Trophoblast cell (in vitro differentiated cells and primary cell): Measurements from ENCODE around the gene GPN3.

Source experiments
- DNase-seq, 2 donors: peaks; one replicate each; pipeline ENCODE4 v3.0.0-alpha.2; 2016
- H2AFZ ChIP-seq: 2 replicates; pipeline ENCODE4 v1.6.1; 2013; ENCODE audit warnings: low read length, moderate library complexity, mild to moderate bottlenecking; ENCODE audit not compliant: insufficient read depth, poor library complexity
- H2AK5ac ChIP-seq: 2 replicates; pipeline ENCODE4 v1.6.1; 2013; ENCODE audit warnings: mild to moderate bottlenecking, low read length
- H2BK120ac ChIP-seq: 2 replicates; pipeline ENCODE4 v1.6.1; 2013; ENCODE audit warnings: low read length, mild to moderate bottlenecking, moderate library complexity; ENCODE audit not compliant: insufficient read depth, poor library complexity
- H2BK12ac ChIP-seq: 2 replicates; pipeline ENCODE4 v1.6.1; 2013; ENCODE audit warnings: mild to moderate bottlenecking, low read length, moderate library complexity
- H2BK5ac ChIP-seq: 2 replicates; pipeline ENCODE4 v1.6.1; 2013; ENCODE audit warnings: low read length, low read depth, moderate library complexity, mild to moderate bottlenecking; ENCODE audit not compliant: poor library complexity
- H3K14ac ChIP-seq: 2 replicates; pipeline ENCODE4 v1.6.1; 2013; ENCODE audit warnings: mild to moderate bottlenecking, low read length
- H3K18ac ChIP-seq: 2 replicates; pipeline ENCODE4 v1.6.1; 2013; ENCODE audit warnings: mild to moderate bottlenecking, low read length
- H3K23ac ChIP-seq: 2 replicates; pipeline ENCODE4 v1.6.1; 2013; ENCODE audit warnings: low read length
- H3K27ac ChIP-seq: 2 replicates; pipeline ENCODE4 v1.5.1; 2013; ENCODE audit warnings: low read depth, mild to moderate bottlenecking, inconsistent platforms, low read length, moderate library complexity
- H3K27me3 ChIP-seq: 2 replicates; pipeline ENCODE4 v1.6.1; 2013; ENCODE audit warnings: inconsistent platforms, mild to moderate bottlenecking, low read length, moderate library complexity; ENCODE audit not compliant: insufficient read depth
- H3K36me3 ChIP-seq, 2 experiments: 1 replicate in 1 of 2; 2 replicates in 1 of 2; pipeline ENCODE4 v1.6.1; 2013; ENCODE audit warnings: low read length in 2 of 2, mild to moderate bottlenecking in 2 of 2, moderate library complexity in 1 of 2; ENCODE audit not compliant: insufficient read depth in 2 of 2, control insufficient read depth in 1 of 2
- H3K4ac ChIP-seq: 2 replicates; pipeline ENCODE4 v1.6.1; 2013; ENCODE audit warnings: low read depth, mild to moderate bottlenecking, low read length, moderate library complexity
- H3K4me1 ChIP-seq, 2 experiments: 1 replicate in 1 of 2; 2 replicates in 1 of 2; pipeline ENCODE4 v1.6.1; 2013; ENCODE audit warnings: low read length in 2 of 2, mild to moderate bottlenecking in 2 of 2, moderate library complexity in 1 of 2; ENCODE audit not compliant: insufficient read depth in 2 of 2, control insufficient read depth in 1 of 2
- H3K4me2 ChIP-seq: 2 replicates; pipeline ENCODE4 v1.6.1; 2013; ENCODE audit warnings: inconsistent platforms, mild to moderate bottlenecking, low read length, moderate library complexity
- H3K4me3 ChIP-seq: 2 replicates; pipeline ENCODE4 v1.5.1; 2013; ENCODE audit warnings: mild to moderate bottlenecking, low read depth, low read length, inconsistent platforms
- H3K79me1 ChIP-seq: one replicate; pipeline ENCODE4 v1.6.1; 2013; ENCODE audit warnings: low read length
- H3K79me2 ChIP-seq: 2 replicates; pipeline ENCODE4 v1.6.1; 2013; ENCODE audit warnings: low read length, mild to moderate bottlenecking; ENCODE audit not compliant: control insufficient read depth, insufficient read depth, poor library complexity
- H3K9ac ChIP-seq: 2 replicates; pipeline ENCODE4 v1.6.1; 2013; ENCODE audit warnings: mild to moderate bottlenecking, low read length
- H3K9me3 ChIP-seq: 2 replicates; pipeline ENCODE4 v1.6.1; 2013; ENCODE audit warnings: low read depth, mild to moderate bottlenecking, control low read depth, inconsistent platforms, low read length; ENCODE audit not compliant: insufficient read depth
- H4K12ac ChIP-seq: 2 replicates; pipeline ENCODE4 v1.6.1; 2013; ENCODE audit warnings: low read depth, mild to moderate bottlenecking, low read length, moderate library complexity
- H4K8ac ChIP-seq: 2 replicates; pipeline ENCODE4 v1.6.1; 2013; ENCODE audit warnings: low read depth, mild to moderate bottlenecking, low read length, moderate library complexity
- H4K91ac ChIP-seq: one replicate; pipeline ENCODE4 v1.6.1; 2013; ENCODE audit warnings: low read depth, mild to moderate bottlenecking, low read length, moderate library complexity
- WGBS: extraction: QIAGEN DNeasy Blood & Tissue Kit; methylation state at CpG from one replicate; pipeline ENCODE4 v1.1.7; 2013; ENCODE audit warnings: missing lambda C conversion rate; ENCODE audit not compliant: insufficient read length, insufficient coverage; ENCODE audit errors: extremely low coverage; 5-methylcytosine and 5-hydroxymethylcytosine counted together

GPN3 gene

GRCh38 chr12:110508071-110508586 lies 40.1 kb upstream of the GPN3 start:
- no peak overlapping the region for H4K8ac ChIP-seq
- H3K4me2 ChIP-seq = no peak overlapping the region
- DNase-seq = peak; percentile 7 to 21
- no peaks in the 10 kb centered on the region for H3K36me3 ChIP-seq
- no peaks in the 10 kb centered on the region for H3K27me3 ChIP-seq
- no peak overlapping the region for H3K23ac ChIP-seq
- H4K91ac ChIP-seq = no peak overlapping the region
- no peak overlapping the region for H2BK12ac ChIP-seq
- no peak overlapping the region for H2AFZ ChIP-seq
- H3K27ac ChIP-seq = no peak overlapping the region
- H2AK5ac ChIP-seq = no peak overlapping the region
- no peak overlapping the region for H3K14ac ChIP-seq
- no peaks in the 10 kb centered on the region for H3K9me3 ChIP-seq
- H3K4me3 ChIP-seq = no peak overlapping the region
- H4K12ac ChIP-seq = no peak overlapping the region
- no peaks in the 10 kb centered on the region for H3K79me1 ChIP-seq
- no CpG with 5 or more reads among the region's 4 CpGs for WGBS
- no peak overlapping the region for H3K18ac ChIP-seq
- no peak overlapping the region for H2BK5ac ChIP-seq
- H3K9ac ChIP-seq = no peak overlapping the region
- H3K4ac ChIP-seq = no peak overlapping the region
- no peaks in the 10 kb centered on the region for H3K4me1 ChIP-seq
- no peaks in the 10 kb centered on the region for H3K79me2 ChIP-seq
- no peak overlapping the region for H2BK120ac ChIP-seq

DNA sequence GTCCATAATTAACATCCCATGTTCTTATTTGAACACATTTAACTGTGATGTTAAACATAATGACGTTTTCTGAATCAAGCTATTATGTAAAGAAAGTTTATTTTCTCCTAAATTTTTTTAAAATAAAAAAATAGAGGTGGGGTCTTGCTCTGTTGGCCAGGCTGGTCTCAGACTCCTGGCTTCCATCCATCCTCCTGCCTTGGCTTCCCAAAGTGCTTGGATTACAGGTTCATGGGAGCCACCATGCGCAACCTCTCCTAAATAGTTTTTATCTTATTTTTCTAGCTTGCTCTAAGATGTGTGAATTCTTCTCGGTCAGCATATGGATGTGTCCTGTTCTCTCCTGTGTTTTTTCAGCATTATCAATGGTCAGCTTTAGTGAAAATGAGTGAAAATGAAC lies 37.3 kb upstream of the GPN3 start:
- Histone ChIP-seq H3K9me3 (no peaks in the 10 kb centered on the region), H4K91ac (no peak overlapping the region), H3K4me1 (peaks cover 7% of the 10 kb centered on the region in 2 experiments)

GRCh38 chr12:110503432-110503831 lies 35.4 kb upstream of the GPN3 start:
- H3K79me2 ChIP-seq = peaks cover 5% of the 10 kb centered on the region
- no peaks in the 10 kb centered on the region for H3K27me3 ChIP-seq
- no peaks in the 10 kb centered on the region for H3K36me3 ChIP-seq
- no peak overlapping the region for H3K23ac ChIP-seq
- no peak overlapping the region for H3K27ac ChIP-seq
- H3K79me1 ChIP-seq = peaks cover 5% of the 10 kb centered on the region
- no peak overlapping the region for H3K4ac ChIP-seq
- H3K9ac ChIP-seq = no peak overlapping the region
- no peak overlapping the region for H4K12ac ChIP-seq
- no peak overlapping the region for H4K91ac ChIP-seq
- H3K9me3 ChIP-seq = no peaks in the 10 kb centered on the region
- no peak overlapping the region for H2AFZ ChIP-seq
- H2BK120ac ChIP-seq = no peak overlapping the region
- no peak overlapping the region for H2BK5ac ChIP-seq
- peaks cover 7% of the 10 kb centered on the region in 2 experiments for H3K4me1 ChIP-seq
- H3K14ac ChIP-seq = no peak overlapping the region
- no peak overlapping the region for H3K4me2 ChIP-seq
- no CpG with 5 or more reads among the region's 1 CpG for WGBS
- no peak for DNase-seq
- no peak overlapping the region for H3K18ac ChIP-seq
- H3K4me3 ChIP-seq = no peak overlapping the region
- H2BK12ac ChIP-seq = no peak overlapping the region
- H2AK5ac ChIP-seq = no peak overlapping the region
- no peak overlapping the region for H4K8ac ChIP-seq

More for the DNA sequence above, 37.3 kb upstream of the GPN3 start:
- Histone ChIP-seq H3K79me1 (peaks cover 5% of the 10 kb centered on the region), H3K23ac (no peak overlapping the region), H3K4me2 (no peak overlapping the region), H3K27me3 (no peaks in the 10 kb centered on the region), H3K27ac (no peak overlapping the region), H2BK120ac (no peak overlapping the region), H3K4ac (no peak overlapping the region), H4K12ac (no peak overlapping the region), H3K4me3 (no peak overlapping the region), H3K18ac (no peak overlapping the region), H2AFZ (no peak overlapping the region), H2BK12ac (no peak overlapping the region), H2BK5ac (no peak overlapping the region), H3K36me3 (no peaks in the 10 kb centered on the region), H2AK5ac (no peak overlapping the region), H3K79me2 (peaks cover 5% of the 10 kb centered on the region), H3K14ac (no peak overlapping the region), H4K8ac (no peak overlapping the region), H3K9ac (no peak overlapping the region)
- WGBS = no CpG with 5 or more reads among the region's 3 CpGs
- no peak for DNase-seq

GRCh38 chr12:110501752-110502738 lies 34.0 kb upstream of the GPN3 start, which contains the start of the genes RAD9B and VPS29:
TSS of gene RAD9B (plus strand) at chr12:110502331. CDS start at chr12:110502338, 7 bp downstream.
TSS of gene VPS29 (minus strand) at chr12:110502111. CDS start at chr12:110502051, 60 bp downstream.
- H2BK120ac ChIP-seq = peak within 1 kb of the TSS; percentile 64
- peak within 1 kb of the TSS; percentile 94 for H3K9ac ChIP-seq
- DNase-seq = peak; percentile 99 to 100
- H2BK12ac ChIP-seq = no peak within 1 kb of the TSS
- no peaks in the 10 kb centered on the region for H3K27me3 ChIP-seq
- no CpG with 5 or more reads among the region's 61 CpGs for WGBS
- H3K4me1 ChIP-seq = peaks cover 7% of the 10 kb centered on the region in 2 experiments
- H4K91ac ChIP-seq = peak within 1 kb of the TSS; percentile 77
- peak within 1 kb of the TSS; percentile 82 for H3K4ac ChIP-seq
- peak within 1 kb of the TSS; percentile 28 for H2AK5ac ChIP-seq
- H3K4me2 ChIP-seq = peak within 1 kb of the TSS; percentile 67
- no peaks in the 10 kb centered on the region for H3K36me3 ChIP-seq
- H3K14ac ChIP-seq = peak within 1 kb of the TSS; percentile 75
- peak within 1 kb of the TSS; percentile 93 for H3K18ac ChIP-seq
- H3K79me1 ChIP-seq = peaks cover 5% of the 10 kb centered on the region
- peak within 1 kb of the TSS; percentile 85 for H3K4me3 ChIP-seq
- no peak within 1 kb of the TSS for H3K23ac ChIP-seq
- H4K12ac ChIP-seq = peak within 1 kb of the TSS; percentile 96
- peak within 1 kb of the TSS; percentile 96 for H4K8ac ChIP-seq
- peak within 1 kb of the TSS; percentile 96 for H2AFZ ChIP-seq
- no peaks in the 10 kb centered on the region for H3K9me3 ChIP-seq
- peak within 1 kb of the TSS; percentile 58 for H2BK5ac ChIP-seq
- H3K79me2 ChIP-seq = peaks cover 5% of the 10 kb centered on the region
- peak within 1 kb of the TSS; percentile 15 for H3K27ac ChIP-seq
